HG02571 (cell line): Measurements from ENCODE around the gene ITGAD.

Experiments used
- ATAC-seq: cut with Tn5 transposase; IDR thresholded peaks from one replicate; pipeline ENCODE4 v1.9.1; 2021; ENCODE audit warnings: mild to moderate bottlenecking, moderate library complexity; ENCODE audit not compliant: unreplicated experiment

The ITGAD gene

DNA sequence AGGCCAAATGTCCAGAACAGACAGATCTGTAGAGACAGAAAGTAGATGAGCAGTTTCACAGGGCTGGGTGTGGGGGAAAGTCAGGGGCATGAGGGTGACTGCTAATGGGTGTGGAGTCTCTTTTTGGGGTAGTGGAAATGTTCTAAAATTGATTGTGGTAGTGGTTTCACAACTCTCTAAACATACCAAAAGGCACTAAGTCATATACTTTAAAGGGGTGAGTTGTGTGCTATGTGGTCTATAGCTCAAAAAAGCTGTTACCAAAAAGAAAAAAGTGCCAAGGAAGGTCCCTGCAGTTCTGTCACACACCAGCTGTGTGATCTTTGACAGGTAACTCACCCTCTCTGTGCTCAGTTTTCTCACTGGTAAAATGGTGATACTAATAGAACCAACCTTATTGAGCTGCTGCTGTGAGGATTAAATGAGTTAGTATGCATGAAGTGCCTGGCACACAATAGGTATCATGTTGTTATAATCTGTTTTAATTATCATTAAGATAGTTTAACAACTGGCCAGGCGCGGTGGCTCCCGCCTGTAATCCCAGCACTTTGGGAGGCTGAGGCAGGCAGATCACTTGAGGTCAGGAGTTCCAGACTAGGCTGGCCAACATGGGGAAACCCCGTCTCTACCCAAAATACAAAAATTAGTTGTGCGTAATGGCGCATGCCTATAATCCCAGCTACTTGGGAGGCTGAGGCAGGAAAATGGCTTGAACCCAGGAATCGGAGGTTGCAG, 27.8 kb upstream of the ITGAD start:
- no peak for ATAC-seq

- no peak for ATAC-seq
Observed at GRCh38 chr16:31367853-31368252, 25.3 kb upstream of the ITGAD start.

DNA sequence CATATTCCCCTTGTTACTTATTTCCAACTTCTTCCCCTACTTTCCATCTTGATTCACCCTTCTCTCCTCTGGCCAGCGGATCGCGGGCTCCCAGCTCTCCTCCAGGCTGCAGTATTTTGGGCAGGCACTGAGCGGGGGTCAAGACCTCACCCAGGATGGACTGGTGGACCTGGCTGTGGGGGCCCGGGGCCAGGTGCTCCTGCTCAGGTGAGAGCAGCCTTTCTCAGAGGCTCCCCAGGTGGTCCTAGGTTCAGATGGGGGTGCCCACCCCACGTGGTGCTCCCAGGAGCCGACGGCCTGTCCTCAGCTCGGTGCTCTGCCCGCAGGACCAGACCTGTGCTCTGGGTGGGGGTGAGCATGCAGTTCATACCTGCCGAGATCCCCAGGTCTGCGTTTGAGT, 22.1 kb upstream of the ITGAD start:
- no peak for ATAC-seq

DNA sequence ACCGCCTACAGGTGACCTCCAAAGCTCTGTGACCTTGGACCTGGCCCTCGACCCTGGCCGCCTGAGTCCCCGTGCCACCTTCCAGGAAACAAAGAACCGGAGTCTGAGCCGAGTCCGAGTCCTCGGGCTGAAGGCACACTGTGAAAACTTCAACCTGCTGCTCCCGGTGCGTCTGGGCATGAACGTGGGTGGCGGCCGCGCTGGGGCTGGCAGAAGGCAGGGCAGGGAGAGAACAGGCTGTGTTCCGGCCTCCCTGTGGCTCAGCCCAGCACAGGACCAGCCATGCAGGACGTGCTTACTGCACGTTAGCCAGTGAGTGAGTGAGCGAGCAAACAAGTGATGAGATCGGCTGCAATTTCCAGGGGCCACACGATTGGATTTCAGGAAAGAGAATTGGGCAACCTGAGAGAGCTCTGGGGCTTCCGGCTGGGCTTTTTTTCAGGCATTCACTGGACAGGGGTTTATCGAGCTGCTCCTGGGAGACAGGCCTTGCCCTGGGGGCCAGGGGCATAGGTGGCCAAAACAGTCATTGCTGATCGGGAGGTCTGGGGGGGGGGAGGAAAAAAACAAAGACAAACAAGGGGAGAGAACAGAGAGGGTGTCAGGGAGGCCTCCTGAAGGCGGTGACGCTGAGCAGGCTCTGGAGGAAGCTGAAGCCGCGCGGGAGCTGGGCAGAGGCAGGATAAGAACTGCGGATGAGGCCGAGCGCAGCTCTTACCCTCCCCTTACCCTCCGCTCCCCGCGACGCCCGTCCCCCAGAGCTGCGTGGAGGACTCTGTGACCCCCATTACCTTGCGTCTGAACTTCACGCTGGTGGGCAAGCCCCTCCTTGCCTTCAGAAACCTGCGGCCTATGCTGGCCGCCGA, 21.3 kb upstream of the ITGAD start:
- ATAC-seq: no peak

DNA sequence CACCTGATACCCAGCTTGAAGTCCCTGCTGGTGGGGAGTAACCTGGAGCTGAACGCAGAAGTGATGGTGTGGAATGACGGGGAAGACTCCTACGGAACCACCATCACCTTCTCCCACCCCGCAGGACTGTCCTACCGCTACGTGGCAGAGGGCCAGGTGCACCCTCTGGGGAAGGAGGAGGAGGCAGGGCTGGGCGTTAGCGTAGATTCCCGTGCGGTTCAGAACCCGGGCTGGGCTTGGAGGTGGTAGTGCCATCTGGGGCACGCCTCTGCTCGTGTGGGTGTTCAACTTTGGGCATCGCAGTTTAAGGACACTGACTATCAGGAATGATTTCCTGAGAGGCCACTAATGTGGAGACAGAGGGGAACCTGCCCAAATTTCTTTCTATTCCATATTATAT, 19.9 kb upstream of the ITGAD start:
- no peak for ATAC-seq

GRCh38 chr16:31375231-31375630, 17.9 kb upstream of the ITGAD start:
- no peak for ATAC-seq

DNA sequence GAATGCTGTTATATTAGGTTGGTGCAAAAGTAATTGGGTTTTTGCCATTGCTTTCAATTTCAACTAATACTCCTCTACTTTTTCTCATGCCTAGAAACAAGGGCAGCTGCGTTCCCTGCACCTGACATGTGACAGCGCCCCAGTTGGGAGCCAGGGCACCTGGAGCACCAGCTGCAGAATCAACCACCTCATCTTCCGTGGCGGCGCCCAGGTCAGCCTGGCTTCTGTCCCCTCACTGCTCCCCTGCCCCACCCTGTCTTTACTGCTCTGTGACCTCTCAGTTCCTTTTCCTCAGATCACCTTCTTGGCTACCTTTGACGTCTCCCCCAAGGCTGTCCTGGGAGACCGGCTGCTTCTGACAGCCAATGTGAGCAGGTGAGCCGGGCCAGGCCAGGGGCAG, 16.4 kb upstream of the ITGAD start:
- no peak for ATAC-seq

GRCh38 chr16:31377210-31377903, 15.8 kb upstream of the ITGAD start:
- ATAC-seq: no peak

GRCh38 chr16:31380201-31380600, 12.9 kb upstream of the ITGAD start:
- ATAC-seq: no peak

DNA sequence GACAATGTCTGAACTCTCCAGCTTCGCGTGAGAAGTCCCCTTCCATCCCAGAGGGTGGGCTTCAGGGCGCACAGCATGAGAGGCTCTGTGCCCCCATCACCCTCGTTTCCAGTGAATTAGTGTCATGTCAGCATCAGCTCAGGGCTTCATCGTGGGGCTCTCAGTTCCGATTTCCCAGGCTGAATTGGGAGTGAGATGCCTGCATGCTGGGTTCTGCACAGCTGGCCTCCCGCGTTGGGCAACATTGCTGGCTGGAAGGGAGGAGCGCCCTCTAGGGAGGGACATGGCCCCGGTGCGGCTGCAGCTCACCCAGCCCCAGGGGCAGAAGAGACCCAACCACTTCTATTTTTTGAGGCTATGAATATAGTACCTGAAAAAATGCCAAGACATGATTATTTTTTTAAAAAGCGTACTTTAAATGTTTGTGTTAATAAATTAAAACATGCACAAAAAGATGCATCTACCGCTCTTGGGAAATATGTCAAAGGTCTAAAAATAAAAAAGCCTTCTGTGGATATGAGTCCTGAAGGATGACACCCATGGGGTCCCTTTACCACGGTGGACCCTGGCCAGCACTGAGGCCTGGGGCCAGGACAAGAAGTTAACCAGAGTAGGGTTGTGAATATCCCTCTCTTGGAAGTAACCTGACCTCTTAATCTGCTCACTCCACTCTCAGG, 10.5 kb upstream of the ITGAD start:
- no peak for ATAC-seq

GRCh38 chr16:31385680-31386079, 7.5 kb upstream of the ITGAD start:
- no peak for ATAC-seq

- ATAC-seq: no peak
Observed at GRCh38 chr16:31386157-31386984, 6.8 kb upstream of the ITGAD start.

DNA sequence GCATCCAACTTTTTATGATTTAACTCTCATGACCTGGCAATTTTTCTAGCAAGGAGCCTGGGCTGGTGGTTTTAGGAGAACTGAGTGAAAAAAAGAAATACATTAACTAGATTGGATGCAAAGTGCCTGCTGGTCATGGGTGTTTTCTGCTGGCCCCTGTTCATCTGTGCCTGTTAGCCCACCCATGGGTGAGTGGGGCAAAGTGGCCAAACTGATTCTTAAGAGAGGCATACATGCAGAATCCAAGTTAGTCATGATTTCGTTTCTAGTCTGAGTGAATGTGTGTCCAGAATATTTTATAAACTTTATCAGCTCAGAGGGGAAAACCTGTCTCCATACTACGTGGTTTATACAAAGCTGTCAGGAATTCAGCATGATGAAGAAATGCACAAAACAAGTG, 4.6 kb upstream of the ITGAD start:
- ATAC-seq: no peak

DNA sequence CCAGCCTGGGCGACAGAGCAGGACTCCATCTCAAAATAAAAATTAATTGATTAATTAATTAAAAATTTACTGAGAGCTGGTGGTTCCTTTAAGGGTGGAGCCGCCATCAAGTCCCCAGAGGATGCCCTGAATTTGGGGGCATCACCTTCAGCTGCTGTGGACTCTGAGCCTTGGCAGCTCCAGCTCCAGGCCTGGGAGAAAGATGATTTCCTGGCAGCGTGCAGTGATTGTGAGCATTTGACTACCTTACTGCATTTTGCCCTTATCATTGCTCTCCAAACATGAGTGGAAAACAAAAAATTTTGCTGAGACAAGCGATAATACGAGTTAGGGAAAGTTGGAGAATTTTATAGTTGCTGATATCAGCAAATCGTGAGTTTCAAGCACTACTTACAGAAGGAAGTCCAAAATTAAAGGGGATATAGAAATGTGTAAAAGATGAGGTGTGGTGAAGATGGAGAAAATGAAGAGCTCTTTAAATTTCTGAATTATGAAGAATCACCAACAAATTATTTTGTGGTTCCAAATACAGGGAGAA, 2.6 kb upstream of the ITGAD start:
- no peak for ATAC-seq

GRCh38 chr16:31395647-31396046, 2.5 kb downstream of the ITGAD start:
- ATAC-seq: no peak

- no peak for ATAC-seq
Observed at GRCh38 chr16:31397096-31397660, 4.0 kb downstream of the ITGAD start.

- no peak for ATAC-seq
Observed at GRCh38 chr16:31397701-31398100, 4.6 kb downstream of the ITGAD start.

DNA sequence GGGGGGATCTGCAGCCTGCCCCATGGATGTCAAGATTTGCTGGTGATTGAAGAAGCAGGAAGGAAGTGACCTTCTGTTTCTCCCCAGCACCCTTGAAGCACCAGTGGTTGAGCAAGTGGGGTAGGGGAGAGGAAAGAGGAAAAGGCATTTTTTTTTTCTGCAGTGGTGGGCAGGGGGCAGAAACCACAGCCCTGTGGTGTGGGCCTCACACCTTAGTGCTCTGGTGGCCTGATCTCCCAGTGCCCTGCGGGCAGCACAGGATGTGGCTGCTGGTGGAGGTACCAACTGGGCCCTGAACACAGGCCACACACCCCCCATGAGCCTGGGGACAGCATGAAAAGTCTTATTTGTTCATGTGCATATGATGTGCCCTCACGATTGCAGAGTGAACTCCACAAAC, 7.1 kb downstream of the ITGAD start:
- ATAC-seq: no peak

- ATAC-seq: no peak
Observed at GRCh38 chr16:31401436-31401835, 8.3 kb downstream of the ITGAD start.

GRCh38 chr16:31402687-31403086, 9.6 kb downstream of the ITGAD start:
- ATAC-seq: no peak
